GM10248 (cell line): ENCODE measurements around the gene PEX26.
A peak's percentile ranks its signal among the peaks of the same experiment; 100 is the strongest.

Experiments used
- CTCF ChIA-PET: fragments of 300-600 bp; sonication (Branson Sonifier 250); formaldehyde crosslinking; extraction: SDS; loops from one replicate; lab custom pipeline; 2021; ENCODE audit warnings: antibody characterized with exemption; lab: Yijun Ruan, JAX
- POLR2A ChIA-PET: fragments of 350-650 bp; sonication (Branson Sonifier 250); formaldehyde crosslinking; extraction: SDS; loops from one replicate; lab custom pipeline; 2020; ENCODE audit warnings: antibody characterized with exemption; lab: Yijun Ruan, JAX
- DNase-seq: peaks from one replicate; pipeline ENCODE4 v3.0.0; 2012; ENCODE audit errors: extremely low spot score
- TF ChIP-seq, protein P1 (sequence below): IDR thresholded peaks from 2 replicates; pipeline ENCODE4 v1.5.1; 2012; ENCODE audit warnings: mild to moderate bottlenecking, low read depth; ENCODE audit errors: extremely low read depth, missing control alignments, control extremely low read depth

PEX26 gene

GRCh38 chr22:18075101-18075719, 2.6 kb upstream of the PEX26 start:
- ChIA-PET CTCF (interaction anchor here (0.6 to 10.8 kb wide), 77 partner anchors 11 to 522 kb away, joined by 3 to 249 read pairs (median 6); partner anchors contain the start of genes BCL2L13 and MICAL3), POLR2A (interaction anchor here (1.1 kb wide), 1 partner anchor 274 kb away, joined by 3 read pairs; no protein-coding TSS in a partner anchor)
- no peak for DNase-seq
- TF ChIP-seq, protein P1, sequence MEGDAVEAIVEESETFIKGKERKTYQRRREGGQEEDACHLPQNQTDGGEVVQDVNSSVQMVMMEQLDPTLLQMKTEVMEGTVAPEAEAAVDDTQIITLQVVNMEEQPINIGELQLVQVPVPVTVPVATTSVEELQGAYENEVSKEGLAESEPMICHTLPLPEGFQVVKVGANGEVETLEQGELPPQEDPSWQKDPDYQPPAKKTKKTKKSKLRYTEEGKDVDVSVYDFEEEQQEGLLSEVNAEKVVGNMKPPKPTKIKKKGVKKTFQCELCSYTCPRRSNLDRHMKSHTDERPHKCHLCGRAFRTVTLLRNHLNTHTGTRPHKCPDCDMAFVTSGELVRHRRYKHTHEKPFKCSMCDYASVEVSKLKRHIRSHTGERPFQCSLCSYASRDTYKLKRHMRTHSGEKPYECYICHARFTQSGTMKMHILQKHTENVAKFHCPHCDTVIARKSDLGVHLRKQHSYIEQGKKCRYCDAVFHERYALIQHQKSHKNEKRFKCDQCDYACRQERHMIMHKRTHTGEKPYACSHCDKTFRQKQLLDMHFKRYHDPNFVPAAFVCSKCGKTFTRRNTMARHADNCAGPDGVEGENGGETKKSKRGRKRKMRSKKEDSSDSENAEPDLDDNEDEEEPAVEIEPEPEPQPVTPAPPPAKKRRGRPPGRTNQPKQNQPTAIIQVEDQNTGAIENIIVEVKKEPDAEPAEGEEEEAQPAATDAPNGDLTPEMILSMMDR: no peak

GRCh38 chr22:18075720-18076497, 1.9 kb upstream of the PEX26 start:
- peak; percentile 61 for DNase-seq
- CTCF ChIA-PET: interaction anchor here (0.6 to 10.8 kb wide), 103 partner anchors 7 to 523 kb away, joined by 3 to 249 read pairs (median 5); partner anchors contain the start of genes BCL2L13, MICAL3, TUBA8 and USP18
- POLR2A ChIA-PET: interaction anchor here (1.1 kb wide), 1 partner anchor 275 kb away, joined by 3 read pairs; no protein-coding TSS in a partner anchor
- TF ChIP-seq, protein P1: peak; percentile 62

- CTCF ChIA-PET: interaction anchor here (0.8 to 10.8 kb wide), 38 partner anchors 9 to 518 kb away, joined by 3 to 249 read pairs (median 8); partner anchors contain the start of genes MICAL3 and USP18
Measured at GRCh38 chr22:18077087-18077638, 627 bp upstream of the PEX26 start.

DNA sequence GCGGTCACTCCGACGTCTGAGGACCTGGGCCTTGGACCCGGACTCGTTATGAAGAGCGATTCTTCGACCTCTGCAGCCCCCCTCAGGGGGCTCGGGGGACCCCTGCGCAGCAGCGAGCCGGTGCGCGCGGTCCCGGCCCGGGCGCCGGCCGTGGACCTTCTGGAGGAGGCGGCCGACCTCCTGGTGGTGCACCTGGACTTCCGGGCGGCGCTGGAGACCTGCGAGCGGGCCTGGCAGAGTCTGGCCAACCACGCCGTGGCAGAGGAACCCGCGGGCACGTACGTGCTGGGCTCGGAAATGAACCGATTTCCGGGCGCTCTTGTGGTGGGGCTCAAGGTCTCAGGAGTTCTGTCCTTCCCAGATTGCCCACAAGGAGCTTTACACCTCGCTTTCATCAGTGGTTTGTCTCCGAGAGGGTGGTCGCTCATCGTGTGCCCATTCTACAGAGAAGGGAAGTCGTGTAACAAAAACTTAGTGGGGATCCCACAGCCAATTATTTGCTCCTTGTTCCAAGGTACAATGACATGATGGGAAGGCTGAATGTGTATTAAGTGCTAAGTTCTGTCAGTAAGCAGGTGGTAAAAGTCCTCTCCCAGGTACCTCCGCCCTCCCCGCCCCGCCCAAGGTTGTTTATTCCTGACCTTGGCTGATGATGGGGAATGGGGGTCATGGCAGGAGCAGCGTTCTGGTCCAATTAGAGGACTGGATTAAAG, 695 bp downstream of the PEX26 start:
- DNase-seq: peak; percentile 46
- POLR2A ChIA-PET: interaction anchor here (0.9 to 2.8 kb wide), 5 partner anchors 10 to 78 kb away, joined by 3 to 13 read pairs (median 4); no protein-coding TSS in a partner anchor
- CTCF ChIA-PET: interaction anchor here (0.8 to 10.8 kb wide), 12 partner anchors 10 to 337 kb away, joined by 3 to 249 read pairs (median 5); no protein-coding TSS in a partner anchor
- TF ChIP-seq, protein P1: peak; percentile 13

More at GRCh38 chr22:18077087-18077638, 627 bp upstream of the PEX26 start:
- no peak for DNase-seq
- TF ChIP-seq, protein P1: no peak
- POLR2A ChIA-PET: interaction anchor here (0.6 to 2.8 kb wide), 6 partner anchors 11 to 77 kb away, joined by 3 to 13 read pairs (median 4); no protein-coding TSS in a partner anchor

DNA sequence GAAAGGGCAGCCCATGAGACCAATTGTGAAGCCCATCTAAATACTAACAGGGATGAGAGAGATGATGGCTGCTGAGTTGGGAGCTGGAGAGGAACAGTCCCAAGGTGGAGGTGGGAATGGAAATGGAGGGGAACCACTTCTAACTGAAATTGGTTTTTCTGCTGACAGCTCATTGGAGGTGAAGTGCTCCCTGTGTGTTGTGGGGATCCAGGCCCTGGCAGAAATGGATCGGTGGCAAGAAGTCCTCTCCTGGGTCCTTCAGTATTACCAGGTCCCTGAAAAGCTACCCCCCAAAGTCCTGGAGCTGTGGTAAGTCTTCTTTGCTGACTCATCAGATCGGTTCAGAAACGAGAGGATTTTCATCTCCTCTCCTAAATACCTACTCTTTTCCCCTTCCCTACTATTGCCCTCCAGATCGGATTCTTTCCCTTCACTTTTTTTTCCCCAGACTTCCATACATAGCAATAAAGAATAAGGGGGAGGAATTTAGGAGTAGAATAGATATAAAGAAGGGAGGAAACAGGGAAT, 2.0 kb downstream of the PEX26 start:
- DNase-seq: no peak
- ChIA-PET POLR2A (interaction anchor here (2.8 kb wide), 1 partner anchor 9 kb away, joined by 13 read pairs; no protein-coding TSS in a partner anchor), CTCF (interaction anchor here (1.1 to 10.8 kb wide), 8 partner anchors 9 to 521 kb away, joined by 3 to 249 read pairs (median 19); no protein-coding TSS in a partner anchor)
- TF ChIP-seq, protein P1: no peak
